Mesendoderm (in vitro differentiated cells): Measurements from ENCODE around the gene PMFBP1. TPM values are rescaled to one million over a fixed set of nuclear protein-coding genes. Genes with fewer than 3 reads are reported as not detected.

Experiments
- DNase-seq: peaks from one replicate; pipeline ENCODE4 v3.0.0; 2013
- H2AK5ac ChIP-seq: 2 replicates; pipeline ENCODE4 v1.6.1; 2013; ENCODE audit warnings: low read length, inconsistent platforms
- H2BK120ac ChIP-seq: 2 replicates; pipeline ENCODE4 v1.6.1; 2013; ENCODE audit warnings: low read depth, mild to moderate bottlenecking, low read length, moderate library complexity, mixed read lengths
- H2BK15ac ChIP-seq: replicated peaks from 2 replicates; pipeline ENCODE4 v1.6.1; 2013; ENCODE audit warnings: low read depth, mild to moderate bottlenecking, moderate library complexity
- H2BK5ac ChIP-seq: 2 replicates; pipeline ENCODE4 v1.6.1; 2013; ENCODE audit warnings: low read length, inconsistent platforms
- H3K18ac ChIP-seq: 2 replicates; pipeline ENCODE4 v1.6.1; 2013; ENCODE audit warnings: mild to moderate bottlenecking, low read length, mixed read lengths
- H3K23ac ChIP-seq: one replicate; pipeline ENCODE4 v1.6.1; 2013; ENCODE audit warnings: low read length
- H3K27ac ChIP-seq: 2 replicates; pipeline ENCODE4 v1.5.1; 2013; ENCODE audit warnings: low read depth, mild to moderate bottlenecking, inconsistent platforms, low read length, moderate library complexity
- H3K27me3 ChIP-seq: 2 replicates; pipeline ENCODE4 v1.6.1; 2013; ENCODE audit warnings: low read length, control low read depth, mild to moderate bottlenecking, inconsistent platforms; ENCODE audit not compliant: insufficient read depth, poor library complexity
- H3K36me3 ChIP-seq: 2 replicates; pipeline ENCODE4 v1.6.1; 2013; ENCODE audit warnings: low read length, inconsistent platforms; ENCODE audit not compliant: control insufficient read depth, insufficient read depth
- H3K4ac ChIP-seq: one replicate; pipeline ENCODE4 v1.6.1; 2013; ENCODE audit warnings: low read depth, mild to moderate bottlenecking, low read length, moderate library complexity
- H3K4me1 ChIP-seq: 2 replicates; pipeline ENCODE4 v1.6.1; 2013; ENCODE audit warnings: low read depth, low read length, inconsistent platforms; ENCODE audit not compliant: control insufficient read depth
- H3K4me2 ChIP-seq: 2 replicates; pipeline ENCODE4 v1.6.1; 2013; ENCODE audit warnings: low read length
- H3K4me3 ChIP-seq: 2 replicates; pipeline ENCODE4 v1.5.1; 2013; ENCODE audit warnings: mild to moderate bottlenecking, low read length
- H3K56ac ChIP-seq: one replicate; pipeline ENCODE4 v1.6.1; 2013; ENCODE audit warnings: low read length
- H3K79me1 ChIP-seq: 2 replicates; pipeline ENCODE4 v1.6.1; 2013; ENCODE audit warnings: low read length, inconsistent platforms
- H3K79me2 ChIP-seq: 2 replicates; pipeline ENCODE4 v1.6.1; 2013; ENCODE audit warnings: mild to moderate bottlenecking, low read length; ENCODE audit not compliant: control insufficient read depth, insufficient read depth
- H3K9ac ChIP-seq: 2 replicates; pipeline ENCODE4 v1.6.1; 2013; ENCODE audit warnings: low read length, inconsistent platforms
- H4K5ac ChIP-seq: one replicate; pipeline ENCODE4 v1.6.1; 2013; ENCODE audit warnings: low read length
- H4K8ac ChIP-seq: one replicate; pipeline ENCODE4 v1.6.1; 2013; ENCODE audit warnings: low read depth, mild to moderate bottlenecking, control low read depth, low read length, moderate library complexity
- WGBS: extraction: QIAGEN DNeasy Blood & Tissue Kit; methylation state at CpG from one replicate; pipeline ENCODE4 v1.1.7; 2013; ENCODE audit warnings: low lambda C conversion rate, missing lambda C conversion rate; ENCODE audit not compliant: insufficient coverage; ENCODE audit errors: extremely low coverage; 5-methylcytosine and 5-hydroxymethylcytosine counted together
- polyA plus RNA-seq, 2 experiments: library from polyadenylated mRNA; stranded (reverse); fragments of 200-250 nt; gene quantifications; one replicate each; pipeline ENCODE4 v1.2.3, GENCODE V29; 2013

Gene PMFBP1, protein sequence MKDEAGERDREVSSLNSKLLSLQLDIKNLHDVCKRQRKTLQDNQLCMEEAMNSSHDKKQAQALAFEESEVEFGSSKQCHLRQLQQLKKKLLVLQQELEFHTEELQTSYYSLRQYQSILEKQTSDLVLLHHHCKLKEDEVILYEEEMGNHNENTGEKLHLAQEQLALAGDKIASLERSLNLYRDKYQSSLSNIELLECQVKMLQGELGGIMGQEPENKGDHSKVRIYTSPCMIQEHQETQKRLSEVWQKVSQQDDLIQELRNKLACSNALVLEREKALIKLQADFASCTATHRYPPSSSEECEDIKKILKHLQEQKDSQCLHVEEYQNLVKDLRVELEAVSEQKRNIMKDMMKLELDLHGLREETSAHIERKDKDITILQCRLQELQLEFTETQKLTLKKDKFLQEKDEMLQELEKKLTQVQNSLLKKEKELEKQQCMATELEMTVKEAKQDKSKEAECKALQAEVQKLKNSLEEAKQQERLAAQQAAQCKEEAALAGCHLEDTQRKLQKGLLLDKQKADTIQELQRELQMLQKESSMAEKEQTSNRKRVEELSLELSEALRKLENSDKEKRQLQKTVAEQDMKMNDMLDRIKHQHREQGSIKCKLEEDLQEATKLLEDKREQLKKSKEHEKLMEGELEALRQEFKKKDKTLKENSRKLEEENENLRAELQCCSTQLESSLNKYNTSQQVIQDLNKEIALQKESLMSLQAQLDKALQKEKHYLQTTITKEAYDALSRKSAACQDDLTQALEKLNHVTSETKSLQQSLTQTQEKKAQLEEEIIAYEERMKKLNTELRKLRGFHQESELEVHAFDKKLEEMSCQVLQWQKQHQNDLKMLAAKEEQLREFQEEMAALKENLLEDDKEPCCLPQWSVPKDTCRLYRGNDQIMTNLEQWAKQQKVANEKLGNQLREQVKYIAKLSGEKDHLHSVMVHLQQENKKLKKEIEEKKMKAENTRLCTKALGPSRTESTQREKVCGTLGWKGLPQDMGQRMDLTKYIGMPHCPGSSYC
- polyA plus RNA-seq (2013, experiment 1 of 2) = 0.51 TPM
- polyA plus RNA-seq (2013, experiment 2 of 2) = 0.52 TPM

DNA sequence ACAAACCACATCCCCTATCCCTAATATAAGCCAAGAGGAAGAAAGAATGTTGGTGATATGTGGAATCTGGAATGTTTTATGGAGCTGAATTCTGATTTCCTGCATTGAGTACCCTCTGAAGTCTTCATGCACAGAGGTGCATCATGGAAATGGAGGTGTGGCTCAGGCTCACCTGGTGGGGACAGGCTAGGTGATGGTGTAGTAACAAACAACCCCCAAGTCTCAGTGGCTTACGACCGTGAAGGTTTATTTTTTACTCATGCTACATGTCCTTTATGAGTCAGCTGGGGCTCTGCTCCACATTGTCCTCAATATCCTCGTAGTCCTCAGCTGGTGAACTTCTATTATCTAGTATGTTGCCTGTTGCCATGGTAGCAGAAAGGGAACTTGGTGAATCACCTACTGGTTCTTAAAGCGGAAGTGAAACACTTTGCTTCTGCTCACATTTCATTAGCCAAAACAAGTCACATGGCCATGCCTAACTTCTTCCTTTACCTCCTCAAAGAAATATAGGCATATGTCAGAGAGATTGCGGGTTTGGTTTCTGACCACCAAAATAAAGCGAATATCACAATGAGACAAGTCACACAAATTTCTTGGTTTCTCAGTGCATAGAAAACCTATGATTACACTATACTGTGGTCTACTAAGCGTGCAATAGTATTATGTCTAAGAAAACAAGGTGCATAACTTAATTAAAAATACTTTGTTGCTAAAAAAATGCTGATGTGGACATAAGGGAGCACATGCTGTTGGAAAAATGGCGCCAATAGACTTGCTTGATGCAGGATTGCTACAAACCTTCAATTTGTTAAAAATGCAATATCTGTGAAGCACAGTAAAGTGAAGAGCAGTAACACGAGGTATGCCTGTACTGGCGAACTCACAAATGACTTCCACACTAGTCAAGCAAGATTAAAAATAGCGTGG, at the start of gene PMFBP1:
Gene PMFBP1 (minus strand): TSS at position 51 of the 930 bp plus-strand sequence. CDS start 947 bp downstream, outside the sequence.
- DNase-seq = peak; percentile 79
- no peaks in the 10 kb centered on the region for H3K79me2 ChIP-seq
- no peak within 1 kb of the TSS for H3K27ac ChIP-seq
- no peaks in the 10 kb centered on the region for H3K27me3 ChIP-seq
- no peaks in the 10 kb centered on the region for H3K4me1 ChIP-seq
- no peak within 1 kb of the TSS for H3K4ac ChIP-seq
- no peak within 1 kb of the TSS for H4K5ac ChIP-seq
- H3K56ac ChIP-seq = no peak within 1 kb of the TSS
- no peak within 1 kb of the TSS for H2BK15ac ChIP-seq
- no CpG with 5 or more reads among the region's 11 CpGs for WGBS
- H3K36me3 ChIP-seq = no peaks in the 10 kb centered on the region
- no peaks in the 10 kb centered on the region for H3K79me1 ChIP-seq
- H3K4me3 ChIP-seq = no peak within 1 kb of the TSS
- no peak within 1 kb of the TSS for H4K8ac ChIP-seq
- no peak within 1 kb of the TSS for H2AK5ac ChIP-seq
- H2BK5ac ChIP-seq = no peak within 1 kb of the TSS
- H2BK120ac ChIP-seq = no peak within 1 kb of the TSS
- no peak within 1 kb of the TSS for H3K18ac ChIP-seq
- H3K4me2 ChIP-seq = no peak within 1 kb of the TSS
- H3K9ac ChIP-seq = no peak within 1 kb of the TSS
- no peak within 1 kb of the TSS for H3K23ac ChIP-seq

- Histone ChIP-seq H3K4me2 (no peak overlapping the region), H3K18ac (no peak overlapping the region), H3K27me3 (no peaks in the 10 kb centered on the region), H3K36me3 (no peaks in the 10 kb centered on the region), H4K8ac (no peak overlapping the region), H3K4ac (no peak overlapping the region), H3K79me1 (no peaks in the 10 kb centered on the region), H3K4me1 (no peaks in the 10 kb centered on the region), H2BK15ac (no peak overlapping the region), H3K79me2 (no peaks in the 10 kb centered on the region), H3K4me3 (no peak overlapping the region), H2AK5ac (no peak overlapping the region), H3K9ac (no peak overlapping the region), H3K56ac (no peak overlapping the region), H3K23ac (no peak overlapping the region), H2BK5ac (no peak overlapping the region), H3K27ac (no peak overlapping the region), H4K5ac (no peak overlapping the region), H2BK120ac (no peak overlapping the region)
- no CpG with 5 or more reads among the region's 5 CpGs for WGBS
- no peak for DNase-seq
These were observed 49.7 kb upstream of the PMFBP1 start for GRCh38 chr16:72221630-72222024.

DNA sequence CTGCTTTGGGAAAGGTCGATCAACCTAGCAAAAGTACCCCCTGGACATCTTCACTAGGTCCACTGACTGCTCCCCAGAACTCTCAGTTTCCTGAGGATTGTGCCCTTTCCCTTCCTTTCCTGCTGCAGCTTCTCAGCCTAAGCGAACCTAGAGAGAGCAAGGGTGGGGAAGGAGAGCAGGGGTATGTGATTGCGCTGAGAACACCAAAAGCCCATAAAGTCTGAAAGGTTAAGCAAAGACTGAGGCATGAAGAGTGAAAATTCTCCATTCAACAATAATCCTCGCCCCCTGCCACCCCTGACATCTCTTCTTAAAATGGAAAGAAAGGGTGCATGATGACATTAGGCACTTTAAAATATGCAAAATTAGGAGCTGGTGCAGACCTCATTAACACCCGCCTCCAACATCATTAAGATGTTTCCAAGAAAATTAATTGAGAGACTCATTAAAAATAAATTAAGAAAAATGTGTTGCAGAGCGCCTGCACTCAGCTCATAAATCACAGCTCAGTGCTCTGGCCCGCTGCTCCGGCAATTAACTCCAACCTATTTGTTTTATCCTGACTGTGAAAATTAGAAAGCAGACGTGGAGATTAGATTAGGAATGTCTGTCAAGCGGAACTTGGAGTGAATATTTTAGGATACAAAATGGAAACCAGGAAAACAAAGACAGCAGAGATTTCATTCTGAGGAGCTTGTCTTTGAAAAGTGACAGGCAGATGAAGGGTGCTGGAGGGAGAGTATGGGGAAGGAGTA, 49.1 kb upstream of the PMFBP1 start:
- no peaks in the 10 kb centered on the region for H3K27me3 ChIP-seq
- no peak overlapping the region for H2BK15ac ChIP-seq
- no peak overlapping the region for H4K5ac ChIP-seq
- no CpG with 5 or more reads among the region's 10 CpGs for WGBS
- H3K18ac ChIP-seq = no peak overlapping the region
- H3K4me1 ChIP-seq = no peaks in the 10 kb centered on the region
- H3K79me2 ChIP-seq = no peaks in the 10 kb centered on the region
- no peak overlapping the region for H4K8ac ChIP-seq
- no peak overlapping the region for H3K4me3 ChIP-seq
- H3K9ac ChIP-seq = no peak overlapping the region
- no peak overlapping the region for H3K27ac ChIP-seq
- H3K23ac ChIP-seq = no peak overlapping the region
- H3K56ac ChIP-seq = no peak overlapping the region
- no peaks in the 10 kb centered on the region for H3K79me1 ChIP-seq
- no peak overlapping the region for H2AK5ac ChIP-seq
- H2BK5ac ChIP-seq = no peak overlapping the region
- H3K4ac ChIP-seq = no peak overlapping the region
- no peak overlapping the region for H3K4me2 ChIP-seq
- no peak for DNase-seq
- H3K36me3 ChIP-seq = no peaks in the 10 kb centered on the region
- H2BK120ac ChIP-seq = peak overlapping the region; percentile 64

DNA sequence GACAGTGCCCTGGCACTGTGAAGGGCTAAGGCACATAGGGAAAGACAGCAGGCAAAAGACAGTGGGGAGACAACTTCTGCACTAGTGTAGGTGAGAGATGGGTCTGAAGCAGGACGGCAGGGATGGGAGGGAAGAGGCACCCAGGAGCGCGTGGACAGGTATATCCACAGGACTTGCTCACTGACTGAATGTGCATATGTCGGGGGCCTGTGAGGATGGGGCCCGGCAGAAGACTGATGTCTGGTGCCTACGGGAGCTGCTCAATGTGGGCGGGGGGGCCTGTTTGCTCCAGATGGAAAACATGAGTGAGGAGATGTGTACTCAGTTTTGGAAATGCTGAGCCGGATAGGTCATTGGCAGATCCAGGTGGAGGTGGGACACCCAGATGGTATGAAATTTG, 47.3 kb upstream of the PMFBP1 start:
- Histone ChIP-seq H3K27ac (no peak overlapping the region), H3K56ac (no peak overlapping the region), H3K36me3 (no peaks in the 10 kb centered on the region), H3K4me3 (no peak overlapping the region), H3K4me1 (no peaks in the 10 kb centered on the region), H2BK15ac (no peak overlapping the region), H2AK5ac (no peak overlapping the region), H3K27me3 (no peaks in the 10 kb centered on the region), H3K79me1 (no peaks in the 10 kb centered on the region), H3K79me2 (no peaks in the 10 kb centered on the region), H4K8ac (no peak overlapping the region), H3K23ac (no peak overlapping the region), H3K4ac (no peak overlapping the region), H2BK5ac (no peak overlapping the region), H3K18ac (no peak overlapping the region), H3K4me2 (no peak overlapping the region), H4K5ac (no peak overlapping the region), H3K9ac (no peak overlapping the region), H2BK120ac (no peak overlapping the region)
- no CpG with 5 or more reads among the region's 8 CpGs for WGBS
- no peak for DNase-seq

- Histone ChIP-seq H2BK5ac (no peak overlapping the region), H3K4ac (no peak overlapping the region), H2BK15ac (no peak overlapping the region), H3K79me2 (no peaks in the 10 kb centered on the region), H3K23ac (no peak overlapping the region), H2BK120ac (no peak overlapping the region), H3K18ac (no peak overlapping the region), H3K9ac (no peak overlapping the region), H3K4me1 (no peaks in the 10 kb centered on the region), H4K5ac (no peak overlapping the region), H2AK5ac (no peak overlapping the region), H3K4me2 (no peak overlapping the region), H4K8ac (no peak overlapping the region), H3K27me3 (no peaks in the 10 kb centered on the region), H3K56ac (no peak overlapping the region), H3K27ac (no peak overlapping the region), H3K36me3 (no peaks in the 10 kb centered on the region), H3K79me1 (no peaks in the 10 kb centered on the region), H3K4me3 (no peak overlapping the region)
- DNase-seq = no peak
- no CpG with 5 or more reads among the region's 6 CpGs for WGBS
These were observed 44.8 kb upstream of the PMFBP1 start for GRCh38 chr16:72216767-72217166.
